ENCODE results near the gene MPRIP. TPM values are rescaled to one million over a fixed set of nuclear protein-coding genes. Genes with fewer than 3 reads are reported as not detected.
A peak's percentile ranks its signal among the peaks of the same experiment; 100 is the strongest.
"Not testable (repeated sequence)": the region's sequence is repeated elsewhere in the genome, so short reads cannot be mapped to it uniquely, and the experiment has no call there.

The MPRIP gene
- total and polyA plus RNA-seq, 2 experiments from 2014 or later = 91.7 to 202 TPM

DNA sequence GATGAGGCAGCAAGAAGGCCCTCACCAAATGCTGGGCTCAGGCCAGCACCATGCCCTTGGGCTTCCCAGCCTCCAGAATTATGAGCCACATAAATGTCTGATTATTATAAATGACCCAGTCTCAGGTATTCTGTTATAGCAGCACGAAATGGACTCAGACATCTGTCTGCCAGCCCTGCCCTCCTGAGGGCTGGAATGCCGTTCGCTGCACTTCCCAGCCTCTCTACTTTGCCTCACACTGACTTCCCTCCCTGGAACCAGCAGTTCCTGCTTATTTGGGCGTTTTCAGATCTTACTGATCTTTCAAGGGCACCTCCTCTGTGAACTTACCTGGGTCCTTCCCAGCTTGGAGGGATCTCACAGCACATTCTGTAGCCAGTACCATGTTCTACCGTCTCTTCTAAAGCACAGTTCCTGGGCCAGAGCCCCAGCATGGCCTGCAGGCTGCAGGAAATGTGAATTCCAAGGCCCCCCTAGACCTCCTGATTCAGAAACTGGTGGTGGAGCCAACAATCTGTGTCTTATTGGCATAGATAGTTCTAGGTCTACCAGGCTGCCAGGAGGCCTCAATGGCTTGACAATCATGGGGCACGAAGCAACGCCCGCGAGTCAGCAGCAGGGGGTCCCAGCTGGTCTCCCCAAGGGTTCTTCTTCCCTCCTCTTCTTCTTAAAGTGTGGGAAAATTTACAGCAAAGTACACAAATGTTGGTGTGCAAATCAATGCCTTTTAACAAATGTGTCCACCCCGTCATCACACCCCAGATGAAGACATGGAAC is 33.4 kb upstream of the MPRIP start:
- not testable (repeated sequence) for H3K27ac ChIP-seq; H3K79me2 ChIP-seq; H2AFZ ChIP-seq; H3K4me3 ChIP-seq; H3K9me3 ChIP-seq (ENCODE audit: low read depth); H3K36me3 ChIP-seq (replicated peaks; ENCODE audit: insufficient read depth, low read depth); H3K27me3 ChIP-seq; H4K20me1 ChIP-seq (ENCODE audit: insufficient read depth, poor library complexity, severe bottlenecking); H3K4me2 ChIP-seq; H3K4me1 ChIP-seq (ENCODE audit: insufficient read depth); DNase-seq (ENCODE audit: low spot score); H3K9me2 ChIP-seq (replicated peaks; ENCODE audit: insufficient read depth)
- WGBS (ENCODE audit: low lambda C conversion rate, missing lambda C conversion rate) = 87% methylated on average over 10 of the region's 10 CpGs

DNA sequence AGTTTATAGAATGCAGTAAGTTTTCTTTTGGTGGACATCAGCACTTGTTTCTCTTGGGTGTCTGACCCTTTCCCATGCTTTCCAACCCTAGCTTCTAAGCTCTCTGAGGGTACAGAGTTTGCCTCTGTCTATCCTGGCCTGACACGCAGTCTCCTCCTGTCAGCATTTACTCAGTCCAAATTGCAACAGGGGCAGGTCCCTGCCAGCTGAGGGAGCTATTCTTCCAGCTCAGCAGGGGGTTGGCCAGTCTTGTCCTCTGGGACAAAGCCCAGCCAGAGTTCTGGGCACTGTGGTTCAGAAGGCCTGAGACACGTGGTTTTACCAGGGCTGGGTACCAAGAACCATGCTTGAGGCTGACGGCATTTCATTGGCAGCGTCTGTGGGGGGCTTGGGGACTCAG is 32.3 kb upstream of the MPRIP start:
- H3K36me3 ChIP-seq (replicated peaks; ENCODE audit: insufficient read depth, low read depth); H3K79me2 ChIP-seq; H3K27me3 ChIP-seq; H3K4me3 ChIP-seq; DNase-seq (ENCODE audit: low spot score); H3K4me1 ChIP-seq (ENCODE audit: insufficient read depth); H2AFZ ChIP-seq; H3K9me2 ChIP-seq (replicated peaks; ENCODE audit: insufficient read depth); H3K9me3 ChIP-seq (ENCODE audit: low read depth); H3K4me2 ChIP-seq; H4K20me1 ChIP-seq (ENCODE audit: insufficient read depth, poor library complexity, severe bottlenecking); H3K27ac ChIP-seq: not testable (repeated sequence)
- peak; percentile 33 for TF ChIP-seq CTCF (IDR thresholded peaks at IDR 0.05; ENCODE audit: poor library complexity)
- WGBS (ENCODE audit: low lambda C conversion rate, missing lambda C conversion rate) = 72% methylated on average over 1 of the region's 4 CpGs

DNA sequence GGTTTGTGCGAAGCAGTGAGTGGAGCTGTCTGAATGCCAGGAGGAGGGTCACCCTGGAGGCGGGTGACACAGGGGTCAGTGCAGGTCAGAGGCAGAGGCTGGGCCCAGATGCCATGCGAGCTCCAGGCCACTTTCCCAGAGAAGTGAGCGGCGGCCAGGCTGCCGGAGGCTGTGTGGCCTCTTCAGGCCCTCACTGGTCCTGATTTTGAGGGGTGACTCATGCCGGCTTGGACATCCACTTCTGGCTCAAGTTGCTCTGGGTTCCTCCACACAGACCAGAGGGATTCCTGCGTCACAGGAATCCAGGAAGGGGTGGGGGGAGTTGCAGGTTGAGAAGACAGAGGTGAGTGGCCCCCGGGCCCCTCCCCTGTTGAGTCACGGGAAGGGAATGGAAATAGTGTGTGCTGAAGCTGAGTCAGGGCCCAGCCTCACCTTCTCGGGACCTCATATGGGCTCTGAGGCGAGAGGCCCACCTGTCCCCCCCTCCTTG is 31.7 kb upstream of the MPRIP start:
- H3K4me3 ChIP-seq = not testable (repeated sequence)

GRCh38 chr17:17011043-17011907 is 31.0 kb upstream of the MPRIP start:
- not testable (repeated sequence) for H3K4me2 ChIP-seq; H3K79me2 ChIP-seq; DNase-seq (ENCODE audit: low spot score); H3K4me1 ChIP-seq (ENCODE audit: insufficient read depth); H3K9me2 ChIP-seq (replicated peaks; ENCODE audit: insufficient read depth); H2AFZ ChIP-seq; H3K27me3 ChIP-seq; H3K36me3 ChIP-seq (replicated peaks; ENCODE audit: insufficient read depth, low read depth); H3K4me3 ChIP-seq; H3K9me3 ChIP-seq (ENCODE audit: low read depth); H4K20me1 ChIP-seq (ENCODE audit: insufficient read depth, poor library complexity, severe bottlenecking)
- peak overlapping the region; percentile 68 for H3K27ac ChIP-seq
- 58% methylated on average over 6 of the region's 12 CpGs for WGBS (ENCODE audit: low lambda C conversion rate, missing lambda C conversion rate)

More for the DNA sequence above, 31.7 kb upstream of the MPRIP start:
- not testable (repeated sequence) for H3K36me3 ChIP-seq (replicated peaks; ENCODE audit: insufficient read depth, low read depth); H3K4me2 ChIP-seq; H3K9me2 ChIP-seq (replicated peaks; ENCODE audit: insufficient read depth); DNase-seq (ENCODE audit: low spot score); H3K4me1 ChIP-seq (ENCODE audit: insufficient read depth); H2AFZ ChIP-seq; H3K79me2 ChIP-seq; H4K20me1 ChIP-seq (ENCODE audit: insufficient read depth, poor library complexity, severe bottlenecking); H3K9me3 ChIP-seq (ENCODE audit: low read depth); H3K27ac ChIP-seq; H3K27me3 ChIP-seq
- WGBS (ENCODE audit: low lambda C conversion rate, missing lambda C conversion rate) = 27% methylated on average over 5 of the region's 12 CpGs

DNA sequence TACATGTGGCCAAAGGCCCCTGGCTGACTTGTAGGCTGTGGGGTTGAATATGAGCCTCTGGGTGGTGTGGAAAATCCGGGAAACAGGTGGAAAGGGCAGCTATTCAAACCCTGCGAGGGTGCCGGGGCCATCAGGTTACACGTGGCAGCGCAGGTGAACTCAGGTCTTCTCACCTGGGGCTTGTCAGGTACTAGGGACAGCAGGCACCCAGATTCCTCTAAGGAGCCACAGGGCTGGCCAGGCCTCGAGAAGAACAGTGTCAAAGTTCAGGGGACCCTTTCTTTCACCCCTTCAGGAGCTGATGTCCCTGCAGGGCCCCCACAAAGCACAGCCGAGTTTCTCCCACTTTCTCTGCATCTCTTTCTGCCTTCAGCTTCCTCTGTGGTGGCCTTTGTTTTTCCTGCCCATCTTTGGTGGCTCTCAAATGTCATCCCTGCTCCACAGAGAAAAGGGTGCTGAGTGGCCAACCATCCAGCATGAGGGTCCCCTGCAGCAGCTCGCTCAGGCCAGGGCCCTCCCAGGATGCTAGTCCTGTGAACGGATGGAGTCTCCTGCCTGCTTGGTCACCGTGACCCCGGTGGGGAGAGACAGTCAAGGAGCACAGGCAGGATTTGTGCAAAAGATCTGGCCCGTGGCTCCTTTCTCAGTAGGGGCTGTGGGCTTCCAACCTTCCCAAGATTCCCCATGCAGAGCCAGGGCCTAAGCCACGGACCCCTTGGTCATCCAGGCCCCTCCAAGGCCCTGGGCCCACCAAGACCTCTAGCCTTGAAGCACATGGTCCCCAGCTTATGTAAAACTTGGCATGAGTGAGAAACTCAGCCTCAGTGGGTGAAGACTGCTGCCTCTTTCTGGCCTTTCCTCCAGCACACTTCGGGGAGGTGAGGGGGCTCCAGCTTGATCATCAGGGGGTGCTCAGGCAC is 28.2 kb upstream of the MPRIP start:
- H3K4me2 ChIP-seq = not testable (repeated sequence)

GRCh38 chr17:17014748-17015124 is 27.5 kb upstream of the MPRIP start:
- H4K20me1 ChIP-seq (ENCODE audit: insufficient read depth, poor library complexity, severe bottlenecking); H3K9me2 ChIP-seq (replicated peaks; ENCODE audit: insufficient read depth); H3K27ac ChIP-seq; DNase-seq (ENCODE audit: low spot score); H3K27me3 ChIP-seq; H2AFZ ChIP-seq; H3K79me2 ChIP-seq; H3K36me3 ChIP-seq (replicated peaks; ENCODE audit: insufficient read depth, low read depth); H3K4me3 ChIP-seq; H3K9me3 ChIP-seq (ENCODE audit: low read depth); H3K4me2 ChIP-seq: not testable (repeated sequence)
- peaks cover 16% of the 10 kb centered on the region for H3K4me1 ChIP-seq (ENCODE audit: insufficient read depth)
- WGBS (ENCODE audit: low lambda C conversion rate, missing lambda C conversion rate) = 85% methylated on average over 9 of the region's 9 CpGs

More for the DNA sequence above, 28.2 kb upstream of the MPRIP start:
- not testable (repeated sequence) for DNase-seq (ENCODE audit: low spot score); H3K9me3 ChIP-seq (ENCODE audit: low read depth); H3K36me3 ChIP-seq (replicated peaks; ENCODE audit: insufficient read depth, low read depth); H3K79me2 ChIP-seq; H3K9me2 ChIP-seq (replicated peaks; ENCODE audit: insufficient read depth); H4K20me1 ChIP-seq (ENCODE audit: insufficient read depth, poor library complexity, severe bottlenecking); H3K27ac ChIP-seq; H2AFZ ChIP-seq; H3K27me3 ChIP-seq; H3K4me3 ChIP-seq
- 83% methylated on average over 14 of the region's 14 CpGs for WGBS (ENCODE audit: low lambda C conversion rate, missing lambda C conversion rate)
- H3K4me1 ChIP-seq (ENCODE audit: insufficient read depth) = peaks cover 12% of the 10 kb centered on the region
